ENCODE data around the gene MMS22L. TPM values are rescaled to one million over a fixed set of nuclear protein-coding genes. Genes with fewer than 3 reads are reported as not detected.

The MMS22L gene
- total RNA-seq, 1 experiment from 2014 or later: 52.8 TPM

- H2AK5ac ChIP-seq (ENCODE audit: insufficient read length, low read length): no peak overlapping the region
- no peak overlapping the region for H3K18ac ChIP-seq (ENCODE audit: insufficient read length, low read depth, low read length)
- no peak overlapping the region for H2BK120ac ChIP-seq (ENCODE audit: low read depth, low read length, poor library complexity, severe bottlenecking)
- H4K20me1 ChIP-seq (ENCODE audit: control insufficient read depth, insufficient read depth, insufficient read length): no peaks in the 10 kb centered on the region
- no peaks in the 10 kb centered on the region for H3K23me2 ChIP-seq (ENCODE audit: insufficient read length, low read depth, low read length, poor library complexity, severe bottlenecking)
- no peak overlapping the region for H4K5ac ChIP-seq (ENCODE audit: insufficient read length, low read depth, low read length)
- H3K27me3 Mint-ChIP-seq (ENCODE audit: low read depth): no peaks in the 10 kb centered on the region
- no peaks in the 10 kb centered on the region for H3K27me3 ChIP-seq (ENCODE audit: insufficient read depth, low read length)
- no peak overlapping the region for H3K14ac ChIP-seq (ENCODE audit: insufficient read depth, low read length)
- H3K9me3 ChIP-seq (ENCODE audit: control insufficient read depth, low read depth, low read length): no peaks in the 10 kb centered on the region
- H2BK12ac ChIP-seq (ENCODE audit: insufficient read length, low read depth, low read length): no peak overlapping the region
- peaks cover 4 to 5% of the 10 kb centered on the region in 2 experiments; a peak in 4 of 5 replicates for H3K9me3 Mint-ChIP-seq
- H3K4ac ChIP-seq (ENCODE audit: low read depth, low read length): no peak overlapping the region
- no peak overlapping the region for H4K8ac ChIP-seq (replicated peaks; ENCODE audit: insufficient read length, low read depth, low read length)
- H2BK15ac ChIP-seq (ENCODE audit: low read depth, low read length): no peak overlapping the region
- no peak overlapping the region for H2BK5ac ChIP-seq (ENCODE audit: insufficient read length, low read length)
- H3T11ph ChIP-seq (ENCODE audit: low read length): no peak overlapping the region
- peaks cover 3% of the 10 kb centered on the region in 2 experiments; a peak in 2 of 4 replicates for H3K4me1 Mint-ChIP-seq
- H3K23ac ChIP-seq (ENCODE audit: insufficient read length, low read depth, low read length): no peak overlapping the region
- H4K91ac ChIP-seq (ENCODE audit: insufficient read length, low read depth, low read length): no peak overlapping the region
- no peak overlapping the region for H3K56ac ChIP-seq (ENCODE audit: insufficient read length, low read depth, low read length)
- H3K4me2 ChIP-seq (ENCODE audit: insufficient read depth, insufficient read length, low read length): no peak overlapping the region
- H3K4me1 ChIP-seq (ENCODE audit: insufficient read depth, low read length): no peaks in the 10 kb centered on the region
- no peak overlapping the region for H3K4me3 Mint-ChIP-seq
- H3K9ac ChIP-seq (ENCODE audit: extremely low read depth, insufficient read length, low read length): no peak overlapping the region
- peaks cover 0 to 4% (median 3%) of the 10 kb centered on the region in 3 experiments; a peak in 5 of 7 replicates for H3K36me3 Mint-ChIP-seq (ENCODE audit: insufficient read depth in 1 of 3, low read depth in 3 of 3)
- no peak overlapping the region for H3K27ac ChIP-seq (ENCODE audit: insufficient read length, low read depth, low read length)
- DNase-seq: no peak
- no CpG with 5 or more reads among the region's 1 CpG for WGBS (ENCODE audit: extremely low coverage, insufficient read length, low lambda C conversion rate)
- H3K27ac Mint-ChIP-seq: no peak overlapping the region
- H2BK20ac ChIP-seq (ENCODE audit: low read depth, low read length, poor library complexity, severe bottlenecking): no peak overlapping the region
- H3K79me2 ChIP-seq (ENCODE audit: insufficient read depth, low read length): no peaks in the 10 kb centered on the region
- H3K79me1 ChIP-seq (ENCODE audit: insufficient read depth, low read depth, low read length, poor library complexity, severe bottlenecking): no peaks in the 10 kb centered on the region
- TF ChIP-seq CTCF (conservative IDR thresholded peaks at IDR 0.05): no peak
- H2AFZ ChIP-seq (ENCODE audit: low read length): no peak overlapping the region
Measured at GRCh38 chr6:97322811-97323210, 39.8 kb upstream of the MMS22L start.

Measured in H9 (cell line).